HepG2 (cell line): ENCODE measurements around the gene CELF6. TPM values are rescaled to one million over a fixed set of nuclear protein-coding genes. Genes with fewer than 3 reads are reported as not detected.

ENCODE experiments used
- DMAP1 ChIP-seq: IDR thresholded peaks from 2 replicates; pipeline ENCODE4 v1.6.1; 2016
- LCORL ChIP-seq, 2 experiments: fragments of 450-650 bp in 1 of 2; sonication (generic) in 1 of 2; formaldehyde crosslinking in 1 of 2; IDR thresholded peaks; 2 replicates each; pipeline versions ENCODE4 v1.5.0 to v1.6.1; 2017 to 2020; ENCODE audit warnings: antibody characterized with exemption in 1 of 2, missing genetic modification reagents in 1 of 2
- MLLT10 ChIP-seq: sonication (generic); formaldehyde crosslinking; IDR thresholded peaks from 2 replicates; pipeline ENCODE4 v1.4.0; 2020; ENCODE audit warnings: missing genetic modification reagents
- NAIF1 ChIP-seq: sonication (generic); formaldehyde crosslinking; IDR thresholded peaks from 2 replicates; pipeline ENCODE4 v1.5.0; 2020; ENCODE audit warnings: mild to moderate bottlenecking, missing genetic modification reagents, borderline replicate concordance
- PHF21A ChIP-seq: sonication (generic); formaldehyde crosslinking; IDR thresholded peaks from 2 replicates; pipeline ENCODE4 v1.5.0; 2020; ENCODE audit warnings: mild to moderate bottlenecking, missing genetic modification reagents
- POGZ ChIP-seq: sonication (generic); formaldehyde crosslinking; IDR thresholded peaks from 2 replicates; pipeline ENCODE4 v1.4.0; 2020; ENCODE audit warnings: mild to moderate bottlenecking, missing genetic modification reagents
- POLR2G ChIP-seq: fragments of 200-400 bp; formaldehyde crosslinking; IDR thresholded peaks from 2 replicates; pipeline ENCODE4 v1.6.1; 2018; ENCODE audit warnings: mild to moderate bottlenecking, low read depth, low read length, moderate library complexity
- RXRA ChIP-seq: sonication (generic); formaldehyde crosslinking; IDR thresholded peaks from 2 replicates; pipeline ENCODE4 v1.5.1; 2020; ENCODE audit warnings: missing genetic modification reagents
- SAP130 ChIP-seq: IDR thresholded peaks from 2 replicates; pipeline ENCODE4 v1.6.1; 2016; ENCODE audit warnings: low read depth
- SIN3A ChIP-seq: IDR thresholded peaks from 2 replicates; pipeline ENCODE4 v1.6.1; 2011; ENCODE audit warnings: low read depth, mild to moderate bottlenecking, control low read depth, low read length, borderline replicate concordance
- TOPORS ChIP-seq: sonication (generic); formaldehyde crosslinking; IDR thresholded peaks from 2 replicates; pipeline ENCODE4 v1.8.0; 2023; ENCODE audit warnings: mild to moderate bottlenecking, missing genetic modification reagents
- ZNF343 ChIP-seq: sonication (generic); formaldehyde crosslinking; IDR thresholded peaks from 2 replicates; pipeline ENCODE4 v1.4.0; 2020; ENCODE audit warnings: mild to moderate bottlenecking, missing genetic modification reagents
- ZNF589 ChIP-seq: sonication (generic); formaldehyde crosslinking; conservative IDR thresholded peaks from 2 replicates; pipeline ENCODE4 v1.8.0; 2022; ENCODE audit warnings: mild to moderate bottlenecking, moderate library complexity, missing genetic modification reagents
- polyA plus RNA-seq, 8 experiments: library from polyadenylated mRNA; depleted of rRNA in 3 of 8; stranded (reverse) in 7 of 8; unstranded in 1 of 8; fragments of >200 nt; fragmentation: Illumina TruSeq in 4 of 8; extraction: Trizol in 4 of 8; gene quantifications; 2 replicates each; pipeline versions ENCODE4 v1.2.1 to v1.2.3, GENCODE V29; 2011 to 2016; ENCODE audit warnings: low read depth in 4 of 8, missing spikeins in 1 of 8, mixed read lengths in 1 of 8; ENCODE audit not compliant: insufficient read depth in 1 of 8
- total RNA-seq, 5 experiments: library from RNA; depleted of rRNA; stranded (reverse); fragments of >200 nt; fragmentation: Illumina TruSeq; extraction: Trizol; gene quantifications; 2 replicates each; pipeline ENCODE4 v1.2.3, GENCODE V29; 2016; ENCODE audit warnings: low read depth in 1 of 5
- TF ChIP-seq, protein P1 (sequence below): sonication (generic); formaldehyde crosslinking; conservative IDR thresholded peaks from 2 replicates; pipeline ENCODE4 v1.4.0; 2020; ENCODE audit warnings: missing genetic modification reagents
- TF ChIP-seq, protein P2 (sequence below): sonication (generic); formaldehyde crosslinking; IDR thresholded peaks from 2 replicates; pipeline ENCODE4 v1.9.0; 2022; ENCODE audit warnings: missing genetic modification reagents, mild to moderate bottlenecking, borderline replicate concordance
- TF ChIP-seq, protein P3 (sequence below): sonication (generic); formaldehyde crosslinking; IDR thresholded peaks from 2 replicates; pipeline ENCODE4 v1.4.0; 2020; ENCODE audit warnings: missing genetic modification reagents, borderline replicate concordance
- TF ChIP-seq, protein P4 (sequence below): sonication (generic); formaldehyde crosslinking; IDR thresholded peaks from 2 replicates; pipeline ENCODE4 v1.9.0; 2021; ENCODE audit warnings: missing genetic modification reagents, borderline replicate concordance
- TF ChIP-seq, protein P5 (sequence below): sonication (generic); formaldehyde crosslinking; IDR thresholded peaks from 2 replicates; pipeline ENCODE4 v1.5.0; 2020; ENCODE audit warnings: mild to moderate bottlenecking, missing genetic modification reagents

CELF6 gene
- total and polyA plus RNA-seq, 2 of the 13 experiments (the other 11 are each of a cell fraction or from before 2014, with no cell fraction given): 0.49 to 0.94 TPM

DNA sequence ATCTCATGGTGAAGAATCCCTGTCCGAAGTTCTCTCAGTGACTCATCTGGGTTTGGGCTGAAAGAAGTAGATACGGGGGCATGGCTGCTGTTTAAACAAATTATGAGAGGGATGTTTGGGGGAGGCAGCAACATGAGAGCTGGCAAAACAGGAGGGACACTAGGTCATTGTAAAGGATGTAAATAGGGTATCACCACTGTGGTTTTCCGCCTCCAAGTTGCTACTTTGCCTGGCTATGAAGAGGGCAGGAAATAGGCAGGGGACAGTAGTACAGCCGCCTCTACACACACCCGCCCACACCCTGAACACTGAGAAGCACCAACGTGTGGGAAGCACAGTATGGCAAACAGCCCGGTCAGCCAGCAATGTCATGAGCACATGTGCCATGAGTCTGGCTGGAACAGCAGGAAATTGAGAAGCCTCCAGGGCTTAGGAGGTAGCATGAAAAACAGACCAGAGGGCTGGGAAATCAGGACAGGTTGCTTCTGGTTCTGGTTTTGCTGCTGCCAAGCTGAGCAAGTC is 38.8 kb upstream of the CELF6 start (continued):
- TF ChIP-seq, protein P1, sequence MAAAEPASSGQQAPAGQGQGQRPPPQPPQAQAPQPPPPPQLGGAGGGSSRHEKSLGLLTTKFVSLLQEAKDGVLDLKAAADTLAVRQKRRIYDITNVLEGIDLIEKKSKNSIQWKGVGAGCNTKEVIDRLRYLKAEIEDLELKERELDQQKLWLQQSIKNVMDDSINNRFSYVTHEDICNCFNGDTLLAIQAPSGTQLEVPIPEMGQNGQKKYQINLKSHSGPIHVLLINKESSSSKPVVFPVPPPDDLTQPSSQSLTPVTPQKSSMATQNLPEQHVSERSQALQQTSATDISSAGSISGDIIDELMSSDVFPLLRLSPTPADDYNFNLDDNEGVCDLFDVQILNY (CRISPR knock-in tag): no peak
- TF ChIP-seq POGZ (no peak), PHF21A (peak; percentile 46; the same call in 1 of the 2 replicates), POLR2G (peak; percentile 61; the same call in 1 of the 2 replicates), RXRA (CRISPR knock-in tag) (0 out of 2 replicates have a peak, but pooled peaks have one; percentile 35), SAP130 (CRISPR knock-in tag) (peak; percentile 58), NAIF1 (CRISPR knock-in tag) (no peak), SIN3A (no peak), DMAP1 (peak; percentile 37; the same call in 1 of the 2 replicates), MLLT10 (CRISPR knock-in tag) (no peak), ZNF343 (CRISPR knock-in tag) (no peak), TOPORS (CRISPR knock-in tag) (no peak), LCORL (IDR thresholded peaks at IDR 0.05) (peak; percentile 52; the same call in 1 of the 2 replicates), LCORL (CRISPR knock-in tag; IDR thresholded peaks at IDR 0.05) (no peak), ZNF589 (0 out of 2 replicates have a peak, but pooled peaks have one; percentile 29)
- TF ChIP-seq, protein P2, sequence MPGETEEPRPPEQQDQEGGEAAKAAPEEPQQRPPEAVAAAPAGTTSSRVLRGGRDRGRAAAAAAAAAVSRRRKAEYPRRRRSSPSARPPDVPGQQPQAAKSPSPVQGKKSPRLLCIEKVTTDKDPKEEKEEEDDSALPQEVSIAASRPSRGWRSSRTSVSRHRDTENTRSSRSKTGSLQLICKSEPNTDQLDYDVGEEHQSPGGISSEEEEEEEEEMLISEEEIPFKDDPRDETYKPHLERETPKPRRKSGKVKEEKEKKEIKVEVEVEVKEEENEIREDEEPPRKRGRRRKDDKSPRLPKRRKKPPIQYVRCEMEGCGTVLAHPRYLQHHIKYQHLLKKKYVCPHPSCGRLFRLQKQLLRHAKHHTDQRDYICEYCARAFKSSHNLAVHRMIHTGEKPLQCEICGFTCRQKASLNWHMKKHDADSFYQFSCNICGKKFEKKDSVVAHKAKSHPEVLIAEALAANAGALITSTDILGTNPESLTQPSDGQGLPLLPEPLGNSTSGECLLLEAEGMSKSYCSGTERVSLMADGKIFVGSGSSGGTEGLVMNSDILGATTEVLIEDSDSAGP (CRISPR knock-in tag): no peak
- TF ChIP-seq, protein P3, sequence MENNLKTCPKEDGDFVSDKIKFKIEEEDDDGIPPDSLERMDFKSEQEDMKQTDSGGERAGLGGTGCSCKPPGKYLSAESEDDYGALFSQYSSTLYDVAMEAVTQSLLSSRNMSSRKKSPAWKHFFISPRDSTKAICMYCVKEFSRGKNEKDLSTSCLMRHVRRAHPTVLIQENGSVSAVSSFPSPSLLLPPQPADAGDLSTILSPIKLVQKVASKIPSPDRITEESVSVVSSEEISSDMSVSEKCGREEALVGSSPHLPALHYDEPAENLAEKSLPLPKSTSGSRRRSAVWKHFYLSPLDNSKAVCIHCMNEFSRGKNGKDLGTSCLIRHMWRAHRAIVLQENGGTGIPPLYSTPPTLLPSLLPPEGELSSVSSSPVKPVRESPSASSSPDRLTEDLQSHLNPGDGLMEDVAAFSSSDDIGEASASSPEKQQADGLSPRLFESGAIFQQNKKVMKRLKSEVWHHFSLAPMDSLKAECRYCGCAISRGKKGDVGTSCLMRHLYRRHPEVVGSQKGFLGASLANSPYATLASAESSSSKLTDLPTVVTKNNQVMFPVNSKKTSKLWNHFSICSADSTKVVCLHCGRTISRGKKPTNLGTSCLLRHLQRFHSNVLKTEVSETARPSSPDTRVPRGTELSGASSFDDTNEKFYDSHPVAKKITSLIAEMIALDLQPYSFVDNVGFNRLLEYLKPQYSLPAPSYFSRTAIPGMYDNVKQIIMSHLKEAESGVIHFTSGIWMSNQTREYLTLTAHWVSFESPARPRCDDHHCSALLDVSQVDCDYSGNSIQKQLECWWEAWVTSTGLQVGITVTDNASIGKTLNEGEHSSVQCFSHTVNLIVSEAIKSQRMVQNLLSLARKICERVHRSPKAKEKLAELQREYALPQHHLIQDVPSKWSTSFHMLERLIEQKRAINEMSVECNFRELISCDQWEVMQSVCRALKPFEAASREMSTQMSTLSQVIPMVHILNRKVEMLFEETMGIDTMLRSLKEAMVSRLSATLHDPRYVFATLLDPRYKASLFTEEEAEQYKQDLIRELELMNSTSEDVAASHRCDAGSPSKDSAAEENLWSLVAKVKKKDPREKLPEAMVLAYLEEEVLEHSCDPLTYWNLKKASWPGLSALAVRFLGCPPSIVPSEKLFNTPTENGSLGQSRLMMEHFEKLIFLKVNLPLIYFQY (CRISPR knock-in tag): no peak
- TF ChIP-seq, protein P4, sequence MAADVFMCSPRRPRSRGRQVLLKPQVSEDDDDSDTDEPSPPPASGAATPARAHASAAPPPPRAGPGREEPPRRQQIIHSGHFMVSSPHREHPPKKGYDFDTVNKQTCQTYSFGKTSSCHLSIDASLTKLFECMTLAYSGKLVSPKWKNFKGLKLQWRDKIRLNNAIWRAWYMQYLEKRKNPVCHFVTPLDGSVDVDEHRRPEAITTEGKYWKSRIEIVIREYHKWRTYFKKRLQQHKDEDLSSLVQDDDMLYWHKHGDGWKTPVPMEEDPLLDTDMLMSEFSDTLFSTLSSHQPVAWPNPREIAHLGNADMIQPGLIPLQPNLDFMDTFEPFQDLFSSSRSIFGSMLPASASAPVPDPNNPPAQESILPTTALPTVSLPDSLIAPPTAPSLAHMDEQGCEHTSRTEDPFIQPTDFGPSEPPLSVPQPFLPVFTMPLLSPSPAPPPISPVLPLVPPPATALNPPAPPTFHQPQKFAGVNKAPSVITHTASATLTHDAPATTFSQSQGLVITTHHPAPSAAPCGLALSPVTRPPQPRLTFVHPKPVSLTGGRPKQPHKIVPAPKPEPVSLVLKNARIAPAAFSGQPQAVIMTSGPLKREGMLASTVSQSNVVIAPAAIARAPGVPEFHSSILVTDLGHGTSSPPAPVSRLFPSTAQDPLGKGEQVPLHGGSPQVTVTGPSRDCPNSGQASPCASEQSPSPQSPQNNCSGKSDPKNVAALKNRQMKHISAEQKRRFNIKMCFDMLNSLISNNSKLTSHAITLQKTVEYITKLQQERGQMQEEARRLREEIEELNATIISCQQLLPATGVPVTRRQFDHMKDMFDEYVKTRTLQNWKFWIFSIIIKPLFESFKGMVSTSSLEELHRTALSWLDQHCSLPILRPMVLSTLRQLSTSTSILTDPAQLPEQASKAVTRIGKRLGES (CRISPR knock-in tag): no peak
- TF ChIP-seq, protein P5, sequence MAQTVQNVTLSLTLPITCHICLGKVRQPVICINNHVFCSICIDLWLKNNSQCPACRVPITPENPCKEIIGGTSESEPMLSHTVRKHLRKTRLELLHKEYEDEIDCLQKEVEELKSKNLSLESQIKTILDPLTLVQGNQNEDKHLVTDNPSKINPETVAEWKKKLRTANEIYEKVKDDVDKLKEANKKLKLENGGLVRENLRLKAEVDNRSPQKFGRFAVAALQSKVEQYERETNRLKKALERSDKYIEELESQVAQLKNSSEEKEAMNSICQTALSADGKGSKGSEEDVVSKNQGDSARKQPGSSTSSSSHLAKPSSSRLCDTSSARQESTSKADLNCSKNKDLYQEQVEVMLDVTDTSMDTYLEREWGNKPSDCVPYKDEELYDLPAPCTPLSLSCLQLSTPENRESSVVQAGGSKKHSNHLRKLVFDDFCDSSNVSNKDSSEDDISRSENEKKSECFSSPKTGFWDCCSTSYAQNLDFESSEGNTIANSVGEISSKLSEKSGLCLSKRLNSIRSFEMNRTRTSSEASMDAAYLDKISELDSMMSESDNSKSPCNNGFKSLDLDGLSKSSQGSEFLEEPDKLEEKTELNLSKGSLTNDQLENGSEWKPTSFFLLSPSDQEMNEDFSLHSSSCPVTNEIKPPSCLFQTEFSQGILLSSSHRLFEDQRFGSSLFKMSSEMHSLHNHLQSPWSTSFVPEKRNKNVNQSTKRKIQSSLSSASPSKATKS (CRISPR knock-in tag): no peak
